ENCODE measurements around the gene SEMA3G.

- no peak for TF ChIP-seq CTCF (IDR thresholded peaks at IDR 0.05)
- TF ChIP-seq ZFX (IDR thresholded peaks at IDR 0.05; ENCODE audit: borderline replicate concordance) = no peak
Observed at GRCh38 chr3:52402706-52403270, 42.1 kb downstream of the SEMA3G start.
